ENCODE data around the gene C16orf54. TPM values are rescaled to one million over a fixed set of nuclear protein-coding genes. Genes with fewer than 3 reads are reported as not detected.
"Not testable (repeated sequence)": the region's sequence is repeated elsewhere in the genome, so short reads cannot be mapped to it uniquely, and the experiment has no call there.

Gene C16orf54
- total RNA-seq, 1 donor from 2014 or later: 0.36 TPM

DNA sequence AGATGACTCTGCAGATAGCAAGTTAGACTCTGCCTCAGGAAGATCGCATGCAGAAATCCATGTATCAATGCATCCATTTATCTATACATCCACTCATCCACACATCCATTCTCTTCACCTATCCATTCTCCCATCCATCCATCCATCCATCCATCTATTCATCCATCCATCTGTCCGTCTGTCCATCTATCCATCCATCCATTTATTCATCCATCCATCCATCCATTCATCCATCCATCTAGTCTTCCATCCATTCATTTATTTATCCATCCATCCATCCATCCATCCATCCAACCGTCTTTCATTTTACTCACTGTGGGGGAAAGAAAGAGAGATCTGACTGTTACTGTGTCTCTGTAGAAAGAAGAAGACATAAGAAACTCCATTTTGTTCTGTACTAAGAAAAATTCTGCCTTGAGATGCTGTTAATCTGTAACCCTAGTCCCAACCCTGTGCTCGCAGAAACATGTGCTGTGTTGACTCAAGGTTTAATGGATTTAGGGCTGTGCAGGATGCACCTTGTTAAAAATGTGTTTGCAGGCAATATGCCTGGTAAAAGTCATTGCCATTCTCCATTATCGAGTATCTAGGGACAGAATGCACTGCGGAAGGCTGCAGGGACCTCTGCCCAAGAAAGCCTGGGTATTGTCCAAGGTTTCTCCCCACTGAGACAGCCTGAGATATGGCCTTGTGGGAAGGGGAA lies 5.7 kb downstream of the C16orf54 start:
- ATAC-seq: not testable (repeated sequence)

DNA sequence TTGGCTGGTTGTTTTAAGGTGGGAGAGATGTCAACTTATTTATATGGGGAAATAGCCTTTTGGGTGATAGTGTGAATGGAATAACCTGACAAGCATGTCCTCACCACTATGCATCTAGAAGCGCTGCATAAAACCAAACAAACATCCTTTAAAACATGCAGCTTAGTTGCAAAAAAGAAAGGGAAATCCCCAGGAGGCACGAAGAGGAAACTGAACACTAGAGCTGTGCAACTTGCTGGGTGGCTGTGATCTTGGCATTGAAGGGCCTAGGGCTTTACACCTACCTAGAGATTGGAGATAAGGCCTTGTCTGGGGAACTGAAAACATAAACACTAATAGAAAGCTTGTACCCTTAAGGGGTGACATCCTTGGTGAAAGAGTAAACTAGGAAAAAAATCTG lies 7.3 kb downstream of the C16orf54 start:
- peak; percentile 85 for ATAC-seq

DNA sequence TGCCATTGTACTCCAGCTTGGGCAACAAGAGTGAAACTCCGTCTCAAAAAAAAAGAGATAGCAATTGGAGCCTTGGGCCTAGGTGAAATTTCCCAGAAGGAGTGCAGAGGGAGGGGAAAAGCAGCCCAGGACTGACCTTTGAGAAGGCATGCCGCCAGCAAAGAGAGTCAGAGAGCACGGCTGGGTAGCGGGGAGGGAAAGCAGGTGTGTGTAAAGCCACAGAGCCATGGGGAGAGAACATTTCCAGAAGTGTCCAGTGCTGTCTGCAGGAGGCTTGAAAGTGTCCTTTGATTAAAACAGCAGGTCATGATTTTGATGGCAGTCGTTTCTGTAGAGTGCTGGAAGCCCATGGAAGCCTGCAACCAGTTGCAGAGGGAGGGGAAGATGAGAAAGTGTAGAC lies 8.1 kb downstream of the C16orf54 start:
- no peak for ATAC-seq

DNA sequence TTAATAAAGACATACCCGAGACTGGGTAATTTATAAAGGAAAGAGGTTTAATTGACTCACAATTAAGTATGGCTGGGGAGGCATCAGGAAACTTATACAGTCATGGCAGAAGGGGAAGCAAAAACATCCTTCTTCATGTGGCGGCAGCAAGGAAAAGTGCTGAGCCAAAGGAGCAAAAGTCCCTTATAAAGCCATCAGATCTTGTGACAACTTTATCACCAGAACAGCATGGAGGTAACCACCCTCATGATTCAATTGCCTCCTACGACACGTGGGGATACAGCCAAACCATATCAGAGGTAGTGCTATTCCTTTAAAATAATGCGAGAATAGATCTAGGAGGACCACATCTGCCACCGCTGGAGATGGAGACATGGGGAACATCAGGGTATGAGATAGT lies 9.0 kb downstream of the C16orf54 start:
- ATAC-seq: no peak

DNA sequence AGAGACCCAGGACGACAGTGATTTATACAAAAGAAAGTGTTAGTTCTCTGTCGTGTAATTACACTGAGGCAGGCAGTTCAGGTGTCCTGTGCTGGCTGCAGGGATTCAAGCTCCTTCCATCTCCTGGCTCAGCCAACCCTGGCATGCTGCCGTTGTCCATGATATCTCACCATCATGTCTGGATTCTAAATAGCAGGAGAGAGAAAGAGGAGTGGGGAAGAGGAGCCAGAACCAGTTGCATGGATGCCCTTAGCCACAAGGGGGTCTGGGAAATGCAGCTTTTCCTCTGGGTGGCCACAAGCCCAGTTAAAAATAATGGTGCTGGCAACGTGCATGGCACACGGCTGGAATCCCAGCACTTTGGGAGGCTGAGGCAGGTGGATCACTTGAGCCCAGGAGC lies 9.7 kb downstream of the C16orf54 start:
- ATAC-seq: no peak

DNA sequence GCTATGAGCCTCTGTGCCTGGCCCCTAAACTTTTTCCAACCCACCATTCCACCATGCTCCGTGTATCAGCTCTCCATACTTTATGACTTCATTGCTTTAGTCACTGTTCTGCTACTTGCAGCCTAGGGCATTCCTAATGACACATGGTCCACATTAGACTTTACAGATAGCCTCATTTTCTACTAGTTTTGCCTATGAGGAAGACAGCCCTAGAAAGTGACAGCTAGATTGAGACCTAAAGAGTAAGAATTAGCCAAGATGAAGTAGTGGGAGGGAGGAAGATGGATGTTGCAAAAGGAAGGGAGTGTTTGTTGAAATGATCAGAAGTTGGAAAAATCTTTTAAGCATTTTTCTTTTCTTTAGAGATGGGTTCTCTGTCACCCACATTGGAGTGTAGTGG lies 11.0 kb downstream of the C16orf54 start:
- no peak for ATAC-seq

DNA sequence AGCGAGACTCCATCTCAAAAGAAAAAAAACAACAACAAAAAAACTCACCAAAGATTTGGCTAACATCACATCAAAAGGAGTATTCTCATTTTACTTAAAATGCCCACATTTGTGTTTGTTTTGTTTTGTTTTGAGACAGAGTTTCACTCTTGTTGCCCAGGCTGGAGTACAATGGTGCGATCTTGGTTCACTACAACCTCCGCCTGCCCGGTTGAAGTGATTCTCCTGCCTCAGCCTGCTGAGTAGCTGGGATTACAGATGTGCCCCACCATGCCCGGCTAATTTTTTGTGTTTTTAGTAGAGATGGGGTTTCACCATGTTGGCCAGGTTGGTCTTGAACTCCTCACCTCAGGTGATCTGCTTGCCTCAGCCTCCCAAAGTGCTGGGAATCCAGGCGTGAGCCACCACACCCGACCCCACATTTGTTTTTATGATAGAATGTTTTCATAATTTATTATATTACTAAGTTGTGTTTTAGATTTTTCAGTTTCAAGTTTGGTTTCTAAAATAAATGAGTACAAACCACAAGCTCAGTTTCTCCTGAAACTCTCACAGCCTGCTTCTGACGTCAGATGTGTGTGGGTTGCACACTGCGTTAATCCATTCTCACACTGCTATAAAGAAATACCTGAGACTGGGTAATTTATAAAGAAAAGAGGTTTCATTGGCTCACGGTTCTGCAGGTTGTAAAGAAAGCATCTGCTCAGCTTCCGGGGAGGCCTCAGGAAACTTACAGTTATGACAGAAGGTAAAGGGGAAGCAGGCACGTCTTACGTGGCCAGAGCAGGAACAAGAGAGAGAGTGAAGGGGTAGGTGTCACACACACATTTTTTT lies 13.8 kb downstream of the C16orf54 start:
- not testable (repeated sequence) for ATAC-seq

DNA sequence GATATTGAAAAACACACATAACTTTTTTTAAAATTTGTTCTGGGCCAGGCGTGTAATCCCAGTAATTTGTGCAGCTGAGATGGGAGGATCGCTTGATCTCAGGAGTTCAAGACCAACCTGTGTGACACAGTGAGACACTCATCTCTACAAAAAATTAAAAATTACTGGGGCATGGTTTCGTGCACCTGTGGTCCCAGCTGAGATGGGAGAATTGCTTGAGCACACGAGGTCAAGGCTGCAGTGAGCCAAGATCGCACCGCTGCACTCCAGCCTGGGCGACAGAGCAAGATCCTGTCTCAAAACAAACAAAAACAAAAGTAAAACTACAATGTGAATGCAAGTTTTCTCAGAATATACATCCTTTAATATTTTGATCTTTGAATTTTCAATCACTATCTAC lies 15.1 kb downstream of the C16orf54 start:
- ATAC-seq: no peak

DNA sequence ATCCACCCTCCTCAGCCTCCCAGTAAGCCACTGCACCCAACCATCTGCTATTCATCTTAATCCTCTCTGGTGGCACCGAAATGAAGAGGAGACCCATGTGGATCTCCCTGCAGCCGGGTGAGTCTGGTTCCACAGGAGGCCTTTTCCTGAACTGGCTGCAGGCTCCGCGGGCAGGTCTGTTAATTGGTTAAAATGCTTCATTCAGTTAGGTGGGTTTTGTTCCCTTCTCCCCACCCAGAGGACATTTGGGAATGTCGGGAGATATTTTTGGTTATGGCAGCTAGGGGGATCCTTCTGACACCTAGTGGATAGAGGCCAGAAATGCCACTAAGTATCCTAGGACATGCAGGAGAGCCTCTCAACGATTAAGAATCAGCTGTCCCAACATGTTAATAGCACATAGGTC lies 16.7 kb downstream of the C16orf54 start:
- no peak for ATAC-seq

DNA sequence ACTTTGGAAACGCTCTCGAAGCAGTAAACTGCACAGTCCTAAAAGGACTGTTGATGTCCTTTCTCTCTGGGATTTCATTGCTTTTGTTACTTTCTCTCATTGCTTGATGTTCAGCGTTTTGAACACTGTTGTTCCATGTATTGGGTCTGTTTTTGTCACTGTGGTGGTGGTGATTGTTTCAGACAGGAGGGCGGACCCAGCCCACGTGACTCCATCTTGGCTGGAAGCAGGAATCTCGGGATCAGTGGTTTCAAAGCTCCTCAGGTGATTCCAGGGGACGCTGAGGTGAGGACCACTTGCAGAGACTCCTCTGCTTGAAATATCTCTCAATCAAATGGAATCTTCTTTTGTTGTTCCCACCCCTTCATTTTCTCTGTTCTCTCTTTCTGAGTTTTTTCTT lies 18.3 kb downstream of the C16orf54 start:
- ATAC-seq: no peak

DNA sequence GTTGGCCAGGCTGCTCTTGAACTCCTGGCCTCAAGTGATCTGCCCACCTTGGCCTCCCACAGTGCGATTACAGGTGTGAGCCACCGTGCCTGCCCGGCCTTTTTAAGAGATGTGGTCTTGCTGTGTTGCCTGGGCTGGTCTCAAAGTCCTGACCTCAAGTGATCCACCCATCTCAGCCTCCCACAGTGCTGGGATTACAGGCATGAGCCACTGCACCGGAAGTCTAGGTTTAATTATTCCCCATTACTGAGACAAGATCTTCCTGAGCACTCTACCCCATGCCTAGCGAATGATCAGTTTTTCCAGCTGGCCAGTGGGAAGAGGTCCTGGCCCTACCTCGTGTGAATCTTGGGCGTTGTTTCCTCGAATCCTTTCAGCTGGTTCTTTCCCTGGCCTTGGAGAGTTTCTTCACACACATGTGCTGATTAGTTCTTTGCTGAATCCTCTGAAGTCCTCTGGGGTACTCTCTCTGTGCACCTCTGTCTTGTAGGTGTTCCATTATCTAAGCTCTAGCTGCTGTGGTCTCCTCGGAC lies 18.9 kb downstream of the C16orf54 start:
- no peak for ATAC-seq

DNA sequence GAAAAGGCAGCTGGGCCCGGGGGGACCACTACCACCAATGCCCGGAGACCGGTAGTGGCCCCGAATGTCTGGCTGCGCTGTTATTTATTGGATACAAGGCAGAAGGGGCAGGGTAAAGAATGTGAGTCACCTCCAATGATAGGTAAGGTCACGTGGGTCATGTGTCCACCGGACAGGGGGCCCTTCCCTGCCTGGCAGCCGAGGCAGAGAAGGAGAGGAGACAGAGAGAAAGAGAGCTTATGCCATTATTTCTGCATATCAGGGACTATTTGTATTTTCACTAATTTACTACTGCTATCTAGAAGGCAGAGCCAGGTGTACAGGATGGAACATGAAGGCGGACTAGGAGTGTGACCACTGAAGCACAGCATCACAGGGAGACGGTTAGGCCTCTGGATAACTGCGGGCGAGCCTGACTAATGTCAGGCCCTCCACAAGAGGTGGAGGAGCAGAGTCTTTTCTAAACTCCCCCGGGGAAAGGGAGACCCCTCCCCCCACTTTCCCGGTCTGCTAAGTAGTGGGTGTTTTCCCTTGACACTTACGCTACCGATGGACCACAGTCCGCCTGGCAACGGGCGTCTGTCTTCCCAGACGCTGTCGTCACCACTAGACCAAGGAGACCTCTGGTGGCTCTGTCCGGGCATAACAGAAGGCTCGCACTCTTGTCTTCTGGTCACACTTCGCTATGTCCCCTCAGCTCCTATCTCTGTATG lies 24.5 kb downstream of the C16orf54 start:
- ATAC-seq: not testable (repeated sequence)

DNA sequence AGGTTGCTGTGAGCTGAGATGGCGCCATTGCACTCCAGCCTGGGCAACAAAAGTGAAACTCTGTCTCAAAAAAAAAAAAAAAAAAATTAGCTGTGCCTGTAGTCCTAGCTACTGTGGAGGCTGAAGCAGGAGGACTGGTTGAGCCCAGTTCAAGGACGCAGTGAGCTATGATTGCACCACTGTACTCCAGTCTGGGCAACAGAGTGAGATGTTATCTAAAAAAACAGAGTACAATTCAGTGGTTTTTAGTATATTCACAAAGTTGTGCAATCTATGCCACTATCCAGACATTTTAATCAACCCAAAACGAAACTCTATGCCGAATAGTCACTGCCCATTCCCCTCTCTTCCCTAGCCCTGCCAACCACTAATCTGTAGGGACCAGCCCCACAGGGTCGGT lies 25.1 kb downstream of the C16orf54 start:
- ATAC-seq: no peak

DNA sequence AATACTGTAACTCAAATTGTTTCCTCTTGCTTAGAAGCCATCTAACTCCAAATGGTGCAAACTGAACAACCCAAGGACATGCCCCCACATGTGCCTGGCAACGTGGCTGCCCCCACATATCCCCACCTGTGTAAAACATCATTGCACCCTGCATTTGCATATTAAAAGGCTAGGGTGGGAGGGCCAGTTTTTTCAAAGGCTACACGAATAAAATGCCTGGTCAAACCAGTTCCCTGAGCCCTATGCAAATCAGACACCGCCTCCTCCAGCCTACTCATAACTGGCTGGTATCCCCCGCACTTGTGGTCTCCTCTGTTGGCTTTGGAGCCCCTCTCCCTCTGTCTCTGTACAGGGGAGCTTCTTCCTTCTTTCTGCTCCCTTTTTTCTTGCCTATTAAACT lies 26.7 kb downstream of the C16orf54 start:
- no peak for ATAC-seq

DNA sequence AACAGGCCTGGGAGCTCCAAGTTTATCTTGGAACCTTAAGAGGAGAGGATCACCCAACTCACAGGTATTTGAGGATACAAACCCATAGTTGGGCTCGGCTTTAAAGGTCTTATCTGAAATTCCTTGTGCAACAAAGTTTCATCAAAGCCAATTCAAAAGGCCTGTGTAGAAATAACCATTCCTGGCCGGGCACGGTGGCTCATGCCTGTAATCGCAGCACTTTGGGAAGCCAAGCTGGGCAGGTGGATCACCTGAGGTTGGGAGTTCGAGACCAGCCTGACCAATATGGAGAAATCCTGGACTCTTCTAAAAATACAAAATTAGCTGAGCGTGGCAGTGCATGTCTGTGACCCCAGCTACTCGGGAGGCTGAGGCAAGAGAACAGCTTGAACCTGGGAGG lies 28.7 kb downstream of the C16orf54 start:
- no peak for ATAC-seq

DNA sequence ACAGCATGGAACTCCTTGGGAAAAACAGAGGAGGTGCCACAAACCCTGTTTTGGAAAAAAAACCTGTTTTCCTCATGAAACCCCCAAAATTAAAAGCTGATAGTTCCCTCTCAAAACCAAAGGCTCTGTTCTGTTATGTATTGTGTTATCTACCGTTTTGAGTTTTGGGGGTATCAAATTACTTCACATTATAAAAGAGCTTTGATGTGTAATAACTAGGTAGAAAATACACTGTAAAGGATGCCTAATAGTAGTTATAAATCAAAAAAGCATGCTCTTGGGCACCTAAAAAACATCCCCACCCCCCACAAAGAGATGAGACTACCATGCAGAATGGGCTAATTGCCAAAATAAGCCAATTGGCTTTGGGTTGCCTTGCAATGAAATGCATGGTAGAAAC lies 30.8 kb downstream of the C16orf54 start:
- ATAC-seq: no peak

DNA sequence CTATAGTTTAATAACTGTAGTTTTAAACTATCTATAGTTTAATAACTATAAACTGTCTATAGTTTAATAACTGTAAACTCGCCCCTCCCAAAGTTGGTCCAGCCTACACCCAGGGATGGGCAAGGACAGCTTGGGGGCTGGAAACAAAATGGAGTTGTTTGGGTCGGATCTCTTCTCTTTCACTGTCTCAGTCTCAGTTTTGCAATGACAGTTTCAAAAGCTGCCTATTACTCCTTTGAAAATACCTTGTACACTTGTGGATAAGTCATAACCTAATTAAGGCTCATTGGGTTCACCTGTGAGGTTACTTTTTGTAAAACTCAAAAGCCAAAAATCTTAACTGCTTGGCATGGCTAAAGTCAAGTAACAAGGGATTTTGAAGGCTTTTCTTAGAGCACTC lies 31.4 kb downstream of the C16orf54 start:
- ATAC-seq: no peak

DNA sequence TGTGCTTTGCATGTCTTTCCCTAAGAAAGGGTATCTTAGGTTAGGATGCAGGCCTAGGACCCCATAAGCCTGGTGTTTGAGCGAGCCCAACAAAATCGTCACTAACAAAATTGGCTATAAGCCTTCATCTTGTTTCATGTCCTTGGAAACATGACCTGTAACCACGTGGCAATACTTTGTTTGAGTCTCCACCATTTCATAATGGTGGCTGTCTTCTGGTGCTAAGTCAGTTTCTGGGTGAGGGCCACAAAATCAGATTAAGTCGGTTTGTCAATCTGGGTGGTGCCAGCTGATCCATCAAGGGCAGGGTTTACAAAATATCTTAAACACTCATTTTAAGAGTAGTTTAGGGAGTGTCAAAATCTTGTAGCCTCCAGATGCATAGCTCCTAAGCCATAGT lies 33.0 kb downstream of the C16orf54 start:
- ATAC-seq: no peak

DNA sequence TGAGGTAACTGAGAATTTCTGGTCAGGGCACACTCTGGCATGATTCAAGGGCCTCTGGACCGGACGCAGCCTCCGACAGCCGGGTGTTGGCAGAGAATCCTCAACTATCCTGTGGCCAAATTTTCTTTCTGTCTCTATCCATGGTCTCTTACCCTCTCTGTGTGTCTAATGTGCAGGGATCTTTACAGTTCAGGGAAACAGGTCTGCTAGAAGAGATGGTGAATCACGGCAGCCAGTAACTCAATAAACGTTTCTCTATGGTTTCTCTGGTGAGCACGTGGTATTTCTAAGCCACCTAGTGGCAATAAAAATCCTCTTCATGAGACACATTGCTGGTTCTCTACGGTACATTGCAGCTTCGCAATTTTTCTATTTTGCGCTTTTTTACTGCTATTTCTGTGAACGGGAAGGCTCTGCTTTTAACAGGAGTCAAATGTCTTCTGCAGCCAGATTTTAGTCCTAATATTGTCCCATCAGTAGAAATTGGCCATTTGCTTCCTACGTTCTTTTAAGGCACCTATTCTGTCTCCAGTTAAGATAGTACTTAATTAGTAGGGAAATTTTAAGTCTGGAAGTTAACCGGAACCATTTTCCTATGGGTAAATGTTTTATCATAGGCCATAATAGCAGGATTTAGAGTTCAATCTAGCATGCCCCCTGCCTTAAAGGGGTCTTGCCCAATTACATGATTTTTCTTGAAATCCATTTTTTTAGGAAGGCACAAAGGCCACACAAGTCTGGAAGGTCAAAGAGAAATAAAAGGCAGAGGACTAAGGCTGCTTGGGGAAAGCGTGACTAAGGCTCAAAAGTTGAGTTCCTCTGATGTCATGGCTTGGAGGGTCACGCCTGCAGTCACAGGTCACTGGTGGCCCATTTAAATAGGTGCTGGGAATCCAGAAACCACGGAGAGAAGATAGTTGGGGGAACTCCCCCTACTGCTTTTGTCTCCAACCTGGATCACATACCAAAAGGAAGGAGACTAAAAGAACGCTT lies 35.3 kb downstream of the C16orf54 start:
- ATAC-seq: peak; percentile 87

DNA sequence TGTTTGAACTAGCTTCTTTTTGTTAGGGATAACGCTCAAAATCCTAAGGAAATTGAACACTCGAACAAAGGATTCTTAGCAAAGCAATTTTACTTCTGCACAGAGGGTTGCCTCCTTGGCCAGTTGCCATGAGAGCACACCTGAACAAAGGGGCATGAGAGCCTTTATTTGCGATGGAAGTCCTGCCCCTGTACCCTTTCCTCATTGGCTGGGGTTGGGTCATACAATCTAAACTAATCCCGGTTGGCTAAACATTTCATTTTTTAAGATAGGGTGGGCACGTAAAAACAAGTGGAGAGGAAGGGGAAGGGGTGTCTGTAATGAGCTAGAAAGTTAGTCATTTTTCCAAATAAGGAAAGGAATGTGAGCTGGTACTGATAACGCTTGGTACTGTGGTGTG lies 36.1 kb downstream of the C16orf54 start:
- not testable (repeated sequence) for ATAC-seq

DNA sequence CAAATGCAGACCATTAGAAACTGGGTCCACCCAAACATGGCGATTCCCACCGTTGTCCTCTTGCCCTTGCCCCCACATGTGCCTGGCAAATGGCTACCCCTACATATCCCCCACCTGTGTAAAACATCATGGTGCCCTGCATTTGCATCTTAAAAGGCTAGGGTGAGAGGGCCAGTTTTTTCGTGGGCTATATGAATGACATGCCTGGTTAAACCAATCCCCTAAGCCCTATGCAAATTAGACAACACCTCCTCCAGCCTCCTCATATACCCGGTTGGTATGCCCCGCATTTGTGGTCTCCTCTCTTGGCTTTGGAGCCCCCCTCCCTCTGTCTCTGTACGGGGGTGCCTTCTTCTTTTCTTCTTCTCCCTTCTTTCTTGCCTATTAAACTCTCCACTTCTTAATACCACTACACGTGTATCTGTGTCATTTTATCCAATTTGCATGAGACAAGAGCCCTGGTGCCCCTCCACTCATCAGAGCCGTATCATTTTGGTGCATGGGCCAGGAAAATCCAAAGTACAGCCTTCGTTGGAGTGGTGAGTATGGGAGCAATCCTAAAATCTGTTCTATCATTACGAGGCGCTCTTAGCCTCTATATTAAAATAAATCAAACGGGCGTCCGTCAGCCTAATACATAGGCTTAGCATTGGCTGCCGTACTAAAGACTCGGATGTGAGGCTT lies 36.7 kb downstream of the C16orf54 start:
- ATAC-seq: no peak
